A673 (cell line): ENCODE data around the gene TTLL11. TPM values are rescaled to one million over a fixed set of nuclear protein-coding genes. Genes with fewer than 3 reads are reported as not detected.

Experiments used
- BruUV-seq: library from RNA; stranded (reverse); fragments of 400-500 nt; replicated peaks from 2 replicates; lab custom pipeline; 2021; lab: Mats Ljungman, UMichigan
- CTCF ChIA-PET: fragments of 300-600 bp; sonication (Branson Sonifier 250); formaldehyde crosslinking; loops from one replicate; lab custom pipeline; 2022; ENCODE audit warnings: antibody characterized with exemption; lab: Charles Lee
- POLR2A ChIA-PET: fragments of 300-600 bp; sonication (Branson Sonifier 250); formaldehyde crosslinking; loops from one replicate; lab custom pipeline; 2022; ENCODE audit warnings: antibody characterized with exemption; ENCODE audit not compliant: low non-redundant PET; lab: Charles Lee
- DNase-seq: peaks from one replicate; pipeline ENCODE4 v3.0.0-alpha.2; 2015; ENCODE audit warnings: low spot score
- H3K27ac ChIP-seq: fragments of 200-600 bp; sonication (generic); 2 replicates; pipeline ENCODE4 v1.5.1; 2016; ENCODE audit warnings: mixed run types, low read depth, mild to moderate bottlenecking, mixed read lengths, antibody characterized with exemption, low read length; ENCODE audit not compliant: poor library complexity, severe bottlenecking
- H3K27me3 ChIP-seq: fragments of 200-600 bp; sonication (generic); replicated peaks from 2 replicates; pipeline ENCODE4 v1.6.1; 2017; ENCODE audit warnings: mixed run types, low read depth, mild to moderate bottlenecking, mixed read lengths, antibody characterized with exemption, low read length; ENCODE audit not compliant: insufficient read depth, poor library complexity
- H3K36me3 ChIP-seq: fragments of 200-600 bp; sonication (generic); 2 replicates; pipeline ENCODE4 v1.6.1; 2016; ENCODE audit warnings: mixed run types, mild to moderate bottlenecking, mixed read lengths, antibody characterized with exemption, low read length; ENCODE audit not compliant: insufficient read depth, poor library complexity, severe bottlenecking
- H3K4me1 ChIP-seq: fragments of 200-600 bp; sonication (generic); 2 replicates; pipeline ENCODE4 v1.6.1; 2017; ENCODE audit warnings: mixed run types, mild to moderate bottlenecking, mixed read lengths, antibody characterized with exemption, low read length; ENCODE audit not compliant: insufficient read depth, poor library complexity, severe bottlenecking
- H3K4me3 ChIP-seq: fragments of 200-600 bp; sonication (generic); 2 replicates; pipeline ENCODE4 v1.5.1; 2016; ENCODE audit warnings: low read depth, mixed run types, mild to moderate bottlenecking, mixed read lengths, low read length; ENCODE audit not compliant: poor library complexity, severe bottlenecking
- H3K9me3 ChIP-seq: fragments of 200-600 bp; sonication (generic); 2 replicates; pipeline ENCODE4 v1.6.1; 2016; ENCODE audit warnings: mixed run types, low read depth, mild to moderate bottlenecking, mixed read lengths, antibody characterized with exemption, low read length; ENCODE audit not compliant: poor library complexity, severe bottlenecking
- EZH2 ChIP-seq: fragments of 200-600 bp; sonication (generic); IDR thresholded peaks from 2 replicates; pipeline ENCODE4 v1.6.1; 2017; ENCODE audit warnings: borderline replicate concordance, low read depth, mild to moderate bottlenecking, mixed read lengths, antibody characterized with exemption, low read length; ENCODE audit not compliant: poor library complexity, severe bottlenecking
- intact Hi-C: fragments of 100-400 bp; cut with micrococcal nuclease; formaldehyde crosslinking; loops from one replicate; pipeline ENCODE4 v1.10.0; 2022; ENCODE audit not compliant: unreplicated experiment
- total RNA-seq: library from RNA; stranded (reverse); gene quantifications from 2 replicates; pipeline ENCODE4 v1.2.3, GENCODE V29; 2021
- TF ChIP-seq, protein P1 (sequence below): fragments of 300-800, 200-600 bp; sonication (generic); conservative IDR thresholded peaks from 2 replicates; pipeline ENCODE4 v1.5.1; 2017; ENCODE audit warnings: low read depth, mild to moderate bottlenecking, antibody characterized with exemption, low read length, moderate library complexity, mixed read lengths

The TTLL11 gene
- total RNA-seq, 1 experiment from 2014 or later: 3.0 TPM

DNA sequence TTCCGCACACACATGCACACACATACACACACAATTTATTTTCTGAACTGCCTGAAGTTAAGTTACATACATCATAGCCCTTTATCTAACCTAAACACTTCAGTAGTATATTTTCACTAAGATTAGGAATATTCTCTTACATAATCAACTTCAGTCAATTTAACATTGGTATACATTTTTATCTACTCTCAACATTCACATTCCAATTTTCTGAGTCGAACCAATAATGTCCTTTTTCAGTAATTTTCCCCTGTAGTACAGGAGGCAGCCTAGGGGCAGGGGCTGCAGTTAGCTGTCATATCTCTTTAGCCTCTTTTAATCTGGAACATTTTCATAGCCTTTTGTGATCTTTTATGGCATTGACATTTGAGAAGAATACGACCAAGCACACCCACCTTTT, 291.5 kb downstream of the TTLL11 start:
- no peak for DNase-seq
- POLR2A ChIA-PET: no interaction called here
- intact Hi-C loops: no loop called here
- CTCF ChIA-PET: no interaction called here
- no peak overlapping the region for H3K27ac ChIP-seq
- no peaks in the 10 kb centered on the region for H3K36me3 ChIP-seq
- H3K27me3 ChIP-seq: peaks cover 9% of the 10 kb centered on the region
- H3K4me3 ChIP-seq: no peak overlapping the region
- no TSS peak for BruUV-seq
- TF ChIP-seq, protein P1, sequence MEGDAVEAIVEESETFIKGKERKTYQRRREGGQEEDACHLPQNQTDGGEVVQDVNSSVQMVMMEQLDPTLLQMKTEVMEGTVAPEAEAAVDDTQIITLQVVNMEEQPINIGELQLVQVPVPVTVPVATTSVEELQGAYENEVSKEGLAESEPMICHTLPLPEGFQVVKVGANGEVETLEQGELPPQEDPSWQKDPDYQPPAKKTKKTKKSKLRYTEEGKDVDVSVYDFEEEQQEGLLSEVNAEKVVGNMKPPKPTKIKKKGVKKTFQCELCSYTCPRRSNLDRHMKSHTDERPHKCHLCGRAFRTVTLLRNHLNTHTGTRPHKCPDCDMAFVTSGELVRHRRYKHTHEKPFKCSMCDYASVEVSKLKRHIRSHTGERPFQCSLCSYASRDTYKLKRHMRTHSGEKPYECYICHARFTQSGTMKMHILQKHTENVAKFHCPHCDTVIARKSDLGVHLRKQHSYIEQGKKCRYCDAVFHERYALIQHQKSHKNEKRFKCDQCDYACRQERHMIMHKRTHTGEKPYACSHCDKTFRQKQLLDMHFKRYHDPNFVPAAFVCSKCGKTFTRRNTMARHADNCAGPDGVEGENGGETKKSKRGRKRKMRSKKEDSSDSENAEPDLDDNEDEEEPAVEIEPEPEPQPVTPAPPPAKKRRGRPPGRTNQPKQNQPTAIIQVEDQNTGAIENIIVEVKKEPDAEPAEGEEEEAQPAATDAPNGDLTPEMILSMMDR: no peak
- no peak for TF ChIP-seq EZH2
- no peaks in the 10 kb centered on the region for H3K9me3 ChIP-seq
- no peaks in the 10 kb centered on the region for H3K4me1 ChIP-seq

DNA sequence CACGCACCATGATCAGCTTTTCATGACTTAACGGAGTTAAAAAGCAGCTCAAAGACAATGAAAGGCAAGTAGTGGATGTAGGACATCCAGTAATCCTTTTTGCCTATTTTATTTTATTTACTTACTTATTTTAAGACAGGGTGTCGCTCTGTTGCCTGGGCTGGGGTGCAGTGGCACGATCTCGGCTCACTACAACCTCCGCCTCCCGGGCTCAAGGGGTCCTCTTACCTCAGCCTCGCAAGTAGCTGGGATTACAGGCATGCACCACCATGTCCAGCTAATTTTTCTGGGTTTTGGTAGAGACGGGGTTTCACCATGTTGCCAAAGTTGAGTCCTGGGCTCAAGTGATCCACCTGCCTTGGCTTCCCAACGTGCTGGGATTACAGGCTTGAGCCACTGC, 292.7 kb downstream of the TTLL11 start:
- Histone ChIP-seq H3K27me3 (peaks cover 9% of the 10 kb centered on the region), H3K9me3 (no peaks in the 10 kb centered on the region), H3K4me1 (no peaks in the 10 kb centered on the region), H3K36me3 (no peaks in the 10 kb centered on the region), H3K27ac (no peak overlapping the region), H3K4me3 (no peak overlapping the region)
- no TSS peak for BruUV-seq
- POLR2A ChIA-PET: no interaction called here
- no peak for DNase-seq
- intact Hi-C loops: no loop called here
- TF ChIP-seq EZH2: no peak
- TF ChIP-seq, protein P1: no peak
- CTCF ChIA-PET: no interaction called here

DNA sequence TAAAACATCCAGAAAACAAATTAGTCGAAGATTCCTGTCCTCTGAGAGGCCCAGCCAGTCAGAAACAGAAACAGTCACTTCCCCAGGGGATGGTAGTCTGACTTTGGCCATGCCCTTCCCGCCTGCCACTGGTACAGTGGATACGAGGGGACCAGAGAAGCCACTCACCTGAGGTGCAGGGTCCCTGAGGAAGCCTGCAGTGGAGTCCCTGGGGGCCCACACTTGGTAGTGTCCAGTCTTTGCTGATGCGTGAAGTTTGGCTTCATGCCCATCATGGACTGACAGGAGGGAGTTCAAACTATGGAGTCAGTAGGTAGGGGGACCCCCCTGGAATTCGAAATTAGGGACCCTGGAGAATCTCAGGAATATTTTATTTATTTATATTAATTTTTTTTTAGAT, 294.2 kb downstream of the TTLL11 start:
- TF ChIP-seq, protein P1: no peak
- no peak for TF ChIP-seq EZH2
- H3K4me3 ChIP-seq: no peak overlapping the region
- H3K27me3 ChIP-seq: peaks cover 9% of the 10 kb centered on the region
- no TSS peak for BruUV-seq
- intact Hi-C loops: no loop called here
- ChIA-PET CTCF (no interaction called here), POLR2A (no interaction called here)
- H3K9me3 ChIP-seq: no peaks in the 10 kb centered on the region
- H3K36me3 ChIP-seq: no peaks in the 10 kb centered on the region
- H3K27ac ChIP-seq: no peak overlapping the region
- no peak for DNase-seq
- H3K4me1 ChIP-seq: no peaks in the 10 kb centered on the region
